SK-N-SH (cell line): Measurements from ENCODE around the gene MYPN. TPM values are rescaled to one million over a fixed set of nuclear protein-coding genes. Genes with fewer than 3 reads are reported as not detected.

ENCODE experiments used
- CTCF ChIA-PET: fragments of 300-600, 350-600 bp; formaldehyde crosslinking; extraction: SDS; loops from one replicate; lab custom pipeline; 2021; lab: Yijun Ruan, JAX
- POLR2A ChIA-PET: fragments of 350-600 bp; sonication (Branson Sonifier 250); formaldehyde crosslinking; extraction: SDS; loops from one replicate; lab custom pipeline; 2020; ENCODE audit warnings: antibody characterized with exemption, inconsistent platforms; lab: Yijun Ruan, JAX
- DNase-seq: peaks from one replicate; pipeline ENCODE4 v3.0.0; 2012
- H2AFZ ChIP-seq: fragments of 200-600 bp; sonication (generic); 2 replicates; pipeline ENCODE4 v1.8.1; 2016; ENCODE audit warnings: antibody characterized with exemption, mild to moderate bottlenecking, low read depth
- H3F3A ChIP-seq: fragments of 200-600 bp; sonication (generic); replicated peaks from 2 replicates; pipeline ENCODE3; 2016; ENCODE audit warnings: antibody characterized with exemption, mild to moderate bottlenecking; ENCODE audit not compliant: insufficient read depth
- H3K27ac ChIP-seq, 2 experiments: fragments of 200-500 bp in 1 of 2; fragments of 200-600 bp in 1 of 2; sonication (Bioruptor generic) in 1 of 2; sonication (generic), shearing (Covaris generic) in 1 of 2; 2 replicates each; pipeline versions ENCODE4 v1.5.1 to v1.6.1; 2014 to 2016; ENCODE audit warnings: low read depth in 2 of 2, inconsistent platforms in 1 of 2, low read length in 1 of 2, mild to moderate bottlenecking in 1 of 2, mixed read lengths in 1 of 2
- H3K27me3 ChIP-seq: fragments of 200-600 bp; sonication (generic), shearing (Covaris generic); 2 replicates; pipeline ENCODE4 v1.6.1; 2016; ENCODE audit warnings: mixed run types; ENCODE audit not compliant: insufficient read depth
- H3K36me3 ChIP-seq, 2 experiments: fragments of 200-500 bp in 1 of 2; fragments of 200-600 bp in 1 of 2; sonication (Bioruptor generic) in 1 of 2; sonication (generic) in 1 of 2; replicated peaks in 1 of 2; 2 replicates each; pipeline versions ENCODE3 to v1.5.1; 2014 to 2016; ENCODE audit warnings: low read length in 1 of 2, mild to moderate bottlenecking in 1 of 2; ENCODE audit not compliant: insufficient read depth in 2 of 2, control insufficient read depth in 1 of 2
- H3K4me1 ChIP-seq, 2 experiments: fragments of 200-500 bp in 1 of 2; fragments of 200-600 bp in 1 of 2; sonication (Bioruptor generic) in 1 of 2; sonication (generic), shearing (Covaris generic) in 1 of 2; 2 replicates each; pipeline versions ENCODE4 v1.5.1 to v1.6.1; 2014 to 2016; ENCODE audit warnings: low read depth in 1 of 2, low read length in 1 of 2, mixed run types in 1 of 2; ENCODE audit not compliant: insufficient read depth in 2 of 2, control insufficient read depth in 1 of 2
- H3K4me2 ChIP-seq: fragments of 200-600 bp; sonication (generic), shearing (Covaris generic); 2 replicates; pipeline ENCODE4 v1.6.1; 2017; ENCODE audit warnings: mixed run types
- H3K4me3 ChIP-seq, 2 experiments: fragments of 200-500 bp in 1 of 2; fragments of 200-600 bp in 1 of 2; sonication (Bioruptor generic) in 1 of 2; sonication (generic), shearing (Covaris generic) in 1 of 2; 2 replicates each; pipeline versions ENCODE4 v1.5.1 to v1.8.1; 2014 to 2016; ENCODE audit warnings: low read depth in 2 of 2, inconsistent platforms in 1 of 2, low read length in 1 of 2, mild to moderate bottlenecking in 1 of 2, mixed read lengths in 1 of 2, moderate library complexity in 1 of 2
- H3K79me2 ChIP-seq: fragments of 200-600 bp; sonication (generic); 2 replicates; pipeline ENCODE4 v1.8.1; 2017; ENCODE audit warnings: mild to moderate bottlenecking; ENCODE audit not compliant: insufficient read depth
- H3K9ac ChIP-seq: fragments of 200-600 bp; sonication (generic); 2 replicates; pipeline ENCODE4 v1.6.1; 2017; ENCODE audit warnings: mixed run types
- H3K9me2 ChIP-seq: fragments of 200-600 bp; sonication (generic); 2 replicates; pipeline ENCODE4 v1.6.1; 2017; ENCODE audit warnings: mixed run types
- H3K9me3 ChIP-seq: fragments of 200-600 bp; sonication (generic); 2 replicates; pipeline ENCODE4 v1.6.1; 2017; ENCODE audit warnings: mixed run types, mild to moderate bottlenecking, moderate library complexity
- H4K20me1 ChIP-seq: fragments of 200-600 bp; sonication (generic); 2 replicates; pipeline ENCODE4 v1.6.1; 2017; ENCODE audit warnings: mild to moderate bottlenecking, mixed run types; ENCODE audit not compliant: insufficient read depth
- CHD2 ChIP-seq: fragments of 150-350 bp; IDR thresholded peaks from 2 replicates; pipeline ENCODE4 v1.6.1; 2018; ENCODE audit warnings: low read length; ENCODE audit not compliant: partially characterized antibody
- EP300 ChIP-seq, 2 experiments: IDR thresholded peaks; 2 replicates each; pipeline versions ENCODE4 v1.4.0 to v1.6.1; 2012; ENCODE audit warnings: borderline replicate concordance in 1 of 2, low read depth in 1 of 2, low read length in 1 of 2
- GABPA ChIP-seq: IDR thresholded peaks from 2 replicates; pipeline ENCODE4 v1.4.0; 2012; ENCODE audit warnings: low read depth, mild to moderate bottlenecking
- GATA2 ChIP-seq: sonication (generic); formaldehyde crosslinking; IDR thresholded peaks from 2 replicates; pipeline ENCODE4 v1.5.0; 2020; ENCODE audit warnings: mild to moderate bottlenecking, missing genetic modification reagents
- JUND ChIP-seq: IDR thresholded peaks from 2 replicates; pipeline ENCODE4 v1.4.0; 2012
- MEF2A ChIP-seq: IDR thresholded peaks from 2 replicates; pipeline ENCODE4 v1.4.0; 2012; ENCODE audit warnings: low read depth, borderline replicate concordance
- MXI1 ChIP-seq: IDR thresholded peaks from 2 replicates; pipeline ENCODE4 v1.6.1; 2012; ENCODE audit warnings: mild to moderate bottlenecking, low read depth, low read length, improper control_type of control experiment
- NFIC ChIP-seq: IDR thresholded peaks from 2 replicates; pipeline ENCODE4 v1.4.0; 2012; ENCODE audit warnings: borderline replicate concordance
- PBX3 ChIP-seq: IDR thresholded peaks from 2 replicates; pipeline ENCODE4; 2012
- POLR2AphosphoS5 ChIP-seq: IDR thresholded peaks from 2 replicates; pipeline ENCODE4 v1.6.1; 2012; ENCODE audit warnings: low read depth, low read length
- RAD21 ChIP-seq: IDR thresholded peaks from 2 replicates; pipeline ENCODE4 v1.6.1; 2012; ENCODE audit warnings: mild to moderate bottlenecking, low read length
- RCOR1 ChIP-seq: fragments of 150-350 bp; IDR thresholded peaks from 2 replicates; pipeline ENCODE4 v1.6.1; 2017; ENCODE audit warnings: antibody characterized with exemption, low read length
- RFX5 ChIP-seq: IDR thresholded peaks from 2 replicates; pipeline ENCODE4 v1.6.1; 2012; ENCODE audit warnings: mild to moderate bottlenecking, improper control_type of control experiment, low read length
- RXRA ChIP-seq: IDR thresholded peaks from 2 replicates; pipeline ENCODE4 v1.4.0; 2012; ENCODE audit warnings: low read depth, mild to moderate bottlenecking, borderline replicate concordance
- SIN3A ChIP-seq: IDR thresholded peaks from 2 replicates; pipeline ENCODE4 v1.6.1; 2012; ENCODE audit warnings: low read depth, mild to moderate bottlenecking, low read length, moderate library complexity, borderline replicate concordance
- TAF1 ChIP-seq: IDR thresholded peaks from 2 replicates; pipeline ENCODE4 v1.6.1; 2012; ENCODE audit warnings: low read depth, mild to moderate bottlenecking, low read length, moderate library complexity, borderline replicate concordance
- TEAD4 ChIP-seq: IDR thresholded peaks from 2 replicates; pipeline ENCODE4 v1.4.0; 2012; ENCODE audit warnings: mild to moderate bottlenecking, borderline replicate concordance; ENCODE audit not compliant: insufficient read depth
- USF2 ChIP-seq: fragments of 150-350 bp; IDR thresholded peaks from 2 replicates; pipeline ENCODE4 v1.6.1; 2017; ENCODE audit warnings: antibody characterized with exemption, low read length, low read depth, borderline replicate concordance
- YY1 ChIP-seq: IDR thresholded peaks from 2 replicates; pipeline ENCODE4 v1.4.0; 2012; ENCODE audit warnings: low read depth, mild to moderate bottlenecking
- ZBTB33 ChIP-seq: IDR thresholded peaks from 2 replicates; pipeline ENCODE4 v1.4.0; 2012; ENCODE audit warnings: low read depth, borderline replicate concordance
- WGBS: methylation state at CpG from one replicate; pipeline ENCODE4 v1.1.6; 2017; ENCODE audit warnings: low lambda C conversion rate; 5-methylcytosine and 5-hydroxymethylcytosine counted together
- polyA plus RNA-seq, 3 experiments: library from polyadenylated mRNA; depleted of rRNA; stranded (reverse); fragments of >200 nt; gene quantifications; 2 replicates each; pipeline ENCODE4 v1.2.3, GENCODE V29; 2012

Gene MYPN
- polyA plus RNA-seq, 1 of the 3 experiments (the other 2 are of a cell fraction): 0.43 TPM

- TF ChIP-seq YY1 (no peak), PBX3 (no peak), MEF2A (no peak)
- CTCF ChIA-PET: interaction anchor here (4.6 kb wide), 1 partner anchor 12 kb away, joined by 29 read pairs; no protein-coding TSS in a partner anchor
- POLR2A ChIA-PET: no interaction called here
These were observed 115.5 kb downstream of the MYPN start for GRCh38 chr10:68224810-68225209.

GRCh38 chr10:68230268-68230667, 121.0 kb downstream of the MYPN start:
- CTCF ChIA-PET: interaction anchor here (0.5 to 3.2 kb wide), 10 partner anchors 7 to 601 kb away, joined by 3 to 16 read pairs (median 3); no protein-coding TSS in a partner anchor
- no peak overlapping the region for H2AFZ ChIP-seq
- H3K4me2 ChIP-seq: no peak overlapping the region

More at GRCh38 chr10:68224810-68225209, 115.5 kb downstream of the MYPN start:
- Histone ChIP-seq H3K9me3 (no peaks in the 10 kb centered on the region), H4K20me1 (no peaks in the 10 kb centered on the region), H3F3A (no peaks in the 10 kb centered on the region), H3K4me2 (no peak overlapping the region), H3K27ac (no peak overlapping the region), H3K9ac (no peak overlapping the region), H3K27me3 (no peaks in the 10 kb centered on the region; the same call in 1 of the 2 replicates), H2AFZ (no peak overlapping the region), H3K4me1 (no peaks in the 10 kb centered on the region), H3K4me3 (no peak overlapping the region), H3K36me3 (no peaks in the 10 kb centered on the region), H3K79me2 (no peaks in the 10 kb centered on the region), H3K9me2 (no peaks in the 10 kb centered on the region)
- DNase-seq: no peak

More at GRCh38 chr10:68230268-68230667, 121.0 kb downstream of the MYPN start:
- no peak for TF ChIP-seq ZBTB33
- no peak for TF ChIP-seq POLR2AphosphoS5
- TF ChIP-seq MXI1: no peak
- TF ChIP-seq CHD2: no peak
- no peak for TF ChIP-seq GABPA
- no peak for TF ChIP-seq PBX3
- TF ChIP-seq RAD21: no peak
- TF ChIP-seq YY1: no peak
- TF ChIP-seq RFX5: no peak
- no peak for TF ChIP-seq RXRA
- no peak for TF ChIP-seq NFIC
- no peak for TF ChIP-seq TAF1
- TF ChIP-seq TEAD4: no peak
- no peak for TF ChIP-seq EP300 (IDR thresholded peaks at IDR 0.05; ENCODE audit: borderline replicate concordance in 1 of 2, low read depth in 1 of 2, low read length in 1 of 2)
- no peak for TF ChIP-seq USF2
- TF ChIP-seq JUND: no peak
- no peak for TF ChIP-seq SIN3A
- no peak for TF ChIP-seq GATA2 (CRISPR knock-in tag)
- TF ChIP-seq RCOR1: no peak
- no peaks in the 10 kb centered on the region for H3K79me2 ChIP-seq
- peaks cover 0 to 4% of the 10 kb centered on the region in 2 experiments; a peak in 2 of 4 replicates for H3K4me1 ChIP-seq
- H3K27me3 ChIP-seq: no peaks in the 10 kb centered on the region; the same call in 1 of the 2 replicates
- DNase-seq: no peak
- H3K9ac ChIP-seq: no peak overlapping the region
- peaks cover 8% of the 10 kb centered on the region for H3F3A ChIP-seq
- H3K4me3 ChIP-seq: no peak overlapping the region
- H3K36me3 ChIP-seq: no peaks in the 10 kb centered on the region
- WGBS: 94% methylated on average over 5 of the region's 5 CpGs
- H3K27ac ChIP-seq: no peak overlapping the region; a peak in 1 of 4 replicates
- POLR2A ChIA-PET: interaction anchor here (1.2 to 1.6 kb wide), 3 partner anchors 11 to 102 kb away, joined by 3 to 7 read pairs (median 5); partner anchors contain the start of gene HNRNPH3
- no peaks in the 10 kb centered on the region for H4K20me1 ChIP-seq
- no peaks in the 10 kb centered on the region for H3K9me3 ChIP-seq
- H3K9me2 ChIP-seq: no peaks in the 10 kb centered on the region
